ENCODE data around the gene SLC9A9. TPM values are rescaled to one million over a fixed set of nuclear protein-coding genes. Genes with fewer than 3 reads are reported as not detected.

The SLC9A9 gene
- total RNA-seq, 1 donor from 2014 or later, result 15.0 TPM

GRCh38 chr3:143245692-143246091 is 602.6 kb downstream of the SLC9A9 start:
- no peak for DNase-seq (ENCODE audit: low spot score)

- DNase-seq (ENCODE audit: low spot score), result no peak
These were observed 603.7 kb downstream of the SLC9A9 start for GRCh38 chr3:143244516-143245063.

GRCh38 chr3:143243686-143244085 is 604.6 kb downstream of the SLC9A9 start:
- DNase-seq (ENCODE audit: low spot score), result no peak

GRCh38 chr3:143242691-143243090 is 605.6 kb downstream of the SLC9A9 start:
- no peak for DNase-seq (ENCODE audit: low spot score)

- no peak for DNase-seq (ENCODE audit: low spot score)
These were observed 606.2 kb downstream of the SLC9A9 start for GRCh38 chr3:143242101-143242500.

GRCh38 chr3:143241481-143241951 is 606.8 kb downstream of the SLC9A9 start:
- DNase-seq (ENCODE audit: low spot score), result no peak

- no peak for DNase-seq (ENCODE audit: low spot score)
These were observed 607.4 kb downstream of the SLC9A9 start for GRCh38 chr3:143240886-143241285.

GRCh38 chr3:143239031-143239430 is 609.2 kb downstream of the SLC9A9 start:
- no peak for DNase-seq (ENCODE audit: low spot score)

- DNase-seq (ENCODE audit: low spot score), result no peak
These were observed 611.1 kb downstream of the SLC9A9 start for GRCh38 chr3:143237077-143237627.

- DNase-seq (ENCODE audit: low spot score), result no peak
These were observed 611.9 kb downstream of the SLC9A9 start for GRCh38 chr3:143236226-143236964.

- DNase-seq (ENCODE audit: low spot score), result no peak
These were observed 612.6 kb downstream of the SLC9A9 start for GRCh38 chr3:143235614-143236204.

- no peak for DNase-seq (ENCODE audit: low spot score)
These were observed 613.7 kb downstream of the SLC9A9 start for GRCh38 chr3:143234526-143234925.

- no peak for DNase-seq (ENCODE audit: low spot score)
These were observed 615.3 kb downstream of the SLC9A9 start for GRCh38 chr3:143232981-143233380.

GRCh38 chr3:143228405-143228804 is 619.9 kb downstream of the SLC9A9 start:
- no peak for DNase-seq (ENCODE audit: low spot score)

- DNase-seq (ENCODE audit: low spot score), result no peak
These were observed 621.5 kb downstream of the SLC9A9 start for GRCh38 chr3:143226678-143227291.

GRCh38 chr3:143224716-143225115 is 623.6 kb downstream of the SLC9A9 start:
- no peak for DNase-seq (ENCODE audit: low spot score)

GRCh38 chr3:143222981-143223380 is 625.3 kb downstream of the SLC9A9 start:
- no peak for DNase-seq (ENCODE audit: low spot score)

- DNase-seq (ENCODE audit: low spot score), result no peak
These were observed 625.8 kb downstream of the SLC9A9 start for GRCh38 chr3:143222505-143222904.

- DNase-seq (ENCODE audit: low spot score), result no peak
These were observed 626.8 kb downstream of the SLC9A9 start for GRCh38 chr3:143221446-143221845.

- DNase-seq (ENCODE audit: low spot score), result no peak
These were observed 627.5 kb downstream of the SLC9A9 start for GRCh38 chr3:143220741-143221140.

- no peak for DNase-seq (ENCODE audit: low spot score)
These were observed 630.0 kb downstream of the SLC9A9 start for GRCh38 chr3:143218166-143218835.

GRCh38 chr3:143217283-143217682 is 631.0 kb downstream of the SLC9A9 start:
- DNase-seq (ENCODE audit: low spot score), result no peak

All from ureter (tissue), 1 donor.